Raji (cell line): ENCODE results near the gene EVL.

ENCODE experiments used
- POLR2A ChIP-seq: IDR thresholded peaks from 2 replicates; pipeline ENCODE4 v1.6.1; 2011; ENCODE audit warnings: low read depth, low read length, control low read depth; ENCODE audit not compliant: insufficient read depth

Gene EVL

GRCh38 chr14:100120522-100121269 is 55.5 kb downstream of the EVL start:
- no peak for TF ChIP-seq POLR2A

GRCh38 chr14:100121643-100122480 is 56.6 kb downstream of the EVL start:
- TF ChIP-seq POLR2A: no peak

GRCh38 chr14:100122481-100123223 is 57.4 kb downstream of the EVL start:
- TF ChIP-seq POLR2A: no peak

- TF ChIP-seq POLR2A: no peak
These were observed 58.4 kb downstream of the EVL start for GRCh38 chr14:100123618-100124017.

- no peak for TF ChIP-seq POLR2A
These were observed 59.4 kb downstream of the EVL start for GRCh38 chr14:100124551-100125088.

- no peak for TF ChIP-seq POLR2A
These were observed 61.2 kb downstream of the EVL start for GRCh38 chr14:100126401-100126800.

GRCh38 chr14:100127853-100128455 is 62.7 kb downstream of the EVL start:
- TF ChIP-seq POLR2A: no peak

GRCh38 chr14:100128688-100129087 is 63.5 kb downstream of the EVL start:
- TF ChIP-seq POLR2A: no peak

- no peak for TF ChIP-seq POLR2A
These were observed 64.0 kb downstream of the EVL start for GRCh38 chr14:100129161-100129589.

- TF ChIP-seq POLR2A: no peak
These were observed 65.3 kb downstream of the EVL start for GRCh38 chr14:100130521-100130920.

GRCh38 chr14:100131181-100131580 is 66.0 kb downstream of the EVL start:
- TF ChIP-seq POLR2A: no peak

GRCh38 chr14:100132161-100132902 is 67.1 kb downstream of the EVL start:
- TF ChIP-seq POLR2A: no peak

- TF ChIP-seq POLR2A: no peak
These were observed 67.8 kb downstream of the EVL start for GRCh38 chr14:100132903-100133510.

- no peak for TF ChIP-seq POLR2A
These were observed 69.4 kb downstream of the EVL start for GRCh38 chr14:100134586-100134985.
